Esophagus muscularis mucosa (tissue), 3 donors: ENCODE data around the gene RHOF.

Experiments
- POLR2A ChIP-seq: fragments of 450-650 bp; IDR thresholded peaks from one replicate; pipeline ENCODE4 v1.6.1; 2017; ENCODE audit warnings: antibody characterized with exemption, moderate library complexity, mild to moderate bottlenecking, low read depth
- TF ChIP-seq, protein P1 (sequence below), 3 experiments: fragments of 200-600 bp in 2 of 3; fragments of 450-650 bp in 1 of 3; sonication (generic) in 2 of 3; IDR thresholded peaks; one replicate each; pipeline ENCODE4 v1.5.1; 2017 to 2019; ENCODE audit warnings: antibody characterized with exemption in 3 of 3, mild to moderate bottlenecking in 2 of 3, moderate library complexity in 1 of 3

DNA sequence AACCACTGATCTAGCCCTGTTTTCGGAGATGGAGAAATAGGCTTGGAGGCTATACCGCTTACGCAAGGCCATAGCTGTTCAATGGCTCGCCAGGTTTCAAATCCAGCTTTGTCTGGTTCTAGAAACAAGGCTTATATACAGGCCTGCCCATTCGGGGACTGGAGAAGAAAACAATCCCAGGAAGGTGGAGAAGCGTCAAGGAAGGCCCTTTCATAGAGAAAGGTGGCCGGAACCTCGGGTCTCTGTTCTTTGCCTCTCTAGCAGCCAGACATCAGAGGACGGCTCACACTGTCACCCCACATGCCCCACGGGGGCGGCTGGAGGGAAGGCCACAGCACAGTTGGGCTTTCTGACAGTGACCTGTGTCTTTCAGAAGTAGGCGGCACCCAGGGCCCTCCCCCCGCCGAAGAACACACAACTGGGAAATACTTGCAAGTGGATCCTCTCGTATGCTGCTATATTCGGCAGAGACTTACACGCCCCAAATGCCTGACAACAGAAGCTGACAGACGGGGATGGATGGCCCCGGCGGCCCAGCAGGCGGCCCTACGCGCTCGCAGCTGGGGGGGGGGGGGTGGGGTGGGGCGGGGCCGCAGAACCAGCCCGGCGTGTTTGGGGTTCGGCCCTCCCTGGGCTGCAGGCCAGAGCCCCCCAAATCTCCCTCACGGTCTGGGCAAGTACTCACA is 5.8 kb upstream of the RHOF start:
- TF ChIP-seq, protein P1, sequence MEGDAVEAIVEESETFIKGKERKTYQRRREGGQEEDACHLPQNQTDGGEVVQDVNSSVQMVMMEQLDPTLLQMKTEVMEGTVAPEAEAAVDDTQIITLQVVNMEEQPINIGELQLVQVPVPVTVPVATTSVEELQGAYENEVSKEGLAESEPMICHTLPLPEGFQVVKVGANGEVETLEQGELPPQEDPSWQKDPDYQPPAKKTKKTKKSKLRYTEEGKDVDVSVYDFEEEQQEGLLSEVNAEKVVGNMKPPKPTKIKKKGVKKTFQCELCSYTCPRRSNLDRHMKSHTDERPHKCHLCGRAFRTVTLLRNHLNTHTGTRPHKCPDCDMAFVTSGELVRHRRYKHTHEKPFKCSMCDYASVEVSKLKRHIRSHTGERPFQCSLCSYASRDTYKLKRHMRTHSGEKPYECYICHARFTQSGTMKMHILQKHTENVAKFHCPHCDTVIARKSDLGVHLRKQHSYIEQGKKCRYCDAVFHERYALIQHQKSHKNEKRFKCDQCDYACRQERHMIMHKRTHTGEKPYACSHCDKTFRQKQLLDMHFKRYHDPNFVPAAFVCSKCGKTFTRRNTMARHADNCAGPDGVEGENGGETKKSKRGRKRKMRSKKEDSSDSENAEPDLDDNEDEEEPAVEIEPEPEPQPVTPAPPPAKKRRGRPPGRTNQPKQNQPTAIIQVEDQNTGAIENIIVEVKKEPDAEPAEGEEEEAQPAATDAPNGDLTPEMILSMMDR (IDR thresholded peaks at IDR 0.05), result no peak
- peak; percentile 26 for TF ChIP-seq POLR2A
